Measurements from ENCODE around the gene WFIKKN2.

The WFIKKN2 gene

DNA sequence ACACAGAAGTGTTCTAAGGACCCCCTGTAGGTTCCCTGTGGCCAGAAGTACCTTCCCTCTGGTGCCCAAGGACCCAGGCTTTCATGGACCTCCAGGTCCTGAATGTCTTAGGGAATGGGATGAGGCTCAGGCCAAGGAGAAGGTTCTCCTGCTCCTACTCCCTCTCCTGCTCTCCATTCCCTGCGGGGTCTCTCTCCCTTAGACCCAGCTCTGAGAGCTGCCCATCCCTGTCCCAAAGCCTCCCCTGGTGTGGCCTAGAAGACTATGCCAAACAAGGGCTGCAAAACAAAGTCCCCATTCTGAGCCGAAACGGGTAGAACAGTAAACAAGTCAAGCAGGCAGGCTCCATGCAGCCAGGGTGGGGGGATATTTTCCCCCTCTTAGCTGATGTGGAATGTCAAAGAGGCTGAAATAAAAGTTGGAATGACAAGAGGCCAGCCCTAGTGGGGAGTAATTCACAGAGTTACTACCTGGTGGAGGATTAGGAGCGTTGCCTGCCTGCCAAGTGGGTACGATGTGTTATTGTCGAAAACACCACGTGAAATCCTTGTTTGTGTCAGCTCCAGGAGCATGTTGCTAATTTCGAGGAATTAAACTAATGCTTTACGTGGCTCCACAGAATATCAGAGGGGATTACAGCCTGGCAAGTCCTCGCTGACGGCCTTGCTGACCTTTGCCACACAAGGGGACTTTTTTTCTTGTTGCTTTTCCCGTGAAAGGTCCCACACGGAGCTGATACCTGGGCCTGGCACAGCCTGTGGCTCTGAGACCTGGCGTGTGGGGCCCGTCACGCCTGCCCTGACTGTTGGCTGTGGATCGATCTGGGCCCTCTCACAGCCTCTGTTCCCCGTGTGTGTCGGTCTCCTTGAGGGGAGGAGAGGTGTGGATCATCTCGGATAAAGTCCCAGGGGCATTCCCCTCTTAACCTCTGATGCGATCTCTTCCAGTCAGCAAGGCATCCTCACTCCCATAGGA, 2.9 kb downstream of the WFIKKN2 start:
- H3K79me1 ChIP-seq (replicated peaks; ENCODE audit: low read length, poor library complexity, severe bottlenecking): no peaks in the 10 kb centered on the region
- no peak overlapping the region for H3K23ac ChIP-seq (ENCODE audit: low read length in 2 of 2)
- no peak overlapping the region for H4K8ac ChIP-seq (ENCODE audit: low read length)
- H3K4me2 ChIP-seq (ENCODE audit: low read length, poor library complexity, severe bottlenecking): no peak overlapping the region
- peaks cover 11% of the 10 kb centered on the region for H3K4me1 ChIP-seq (ENCODE audit: control insufficient read depth, insufficient read depth, low read depth, low read length)
- WGBS: 76% methylated on average over 17 of the region's 21 CpGs
- no peak overlapping the region for H2AK5ac ChIP-seq (ENCODE audit: low read length, severe bottlenecking)
- DNase-seq: no peak
- no peak overlapping the region for H3K4me3 ChIP-seq (ENCODE audit: insufficient read depth in 1 of 2, low read depth in 1 of 2, low read length in 2 of 2)
- no peak overlapping the region for H2AFZ ChIP-seq (ENCODE audit: low read depth, low read length)
- no peaks in the 10 kb centered on the region for H3K36me3 ChIP-seq (ENCODE audit: control insufficient read depth in 1 of 2, insufficient read depth in 2 of 2, low read depth in 1 of 2, low read length in 2 of 2)
- no peak overlapping the region for H3K9ac ChIP-seq (ENCODE audit: low read length)
- no peak overlapping the region for H2BK12ac ChIP-seq (ENCODE audit: low read length in 2 of 2)
- no peak overlapping the region for H3K4ac ChIP-seq (ENCODE audit: low read depth in 1 of 2, low read length in 2 of 2)
- no peak overlapping the region for H2BK5ac ChIP-seq (ENCODE audit: low read depth, low read length, poor library complexity, severe bottlenecking)
- H3K27ac ChIP-seq (ENCODE audit: low read length, poor library complexity, severe bottlenecking): no peak overlapping the region
- H3K9me3 ChIP-seq (ENCODE audit: control insufficient read depth, low read length): no peaks in the 10 kb centered on the region
- H2BK120ac ChIP-seq (ENCODE audit: low read depth, low read length): no peak overlapping the region
- no peak overlapping the region for H3K14ac ChIP-seq (ENCODE audit: low read length in 2 of 2)
- no peak overlapping the region for H4K91ac ChIP-seq (ENCODE audit: low read length)
- no peak overlapping the region for H3K18ac ChIP-seq (ENCODE audit: low read depth in 1 of 2, low read length in 2 of 2)
- H3K27me3 ChIP-seq (ENCODE audit: control insufficient read depth in 1 of 2, insufficient read depth in 1 of 2, low read length in 2 of 2): peaks cover 21 to 31% of the 10 kb centered on the region in 2 experiments
- H2BK15ac ChIP-seq (ENCODE audit: low read depth, poor library complexity, severe bottlenecking): no peak overlapping the region

DNA sequence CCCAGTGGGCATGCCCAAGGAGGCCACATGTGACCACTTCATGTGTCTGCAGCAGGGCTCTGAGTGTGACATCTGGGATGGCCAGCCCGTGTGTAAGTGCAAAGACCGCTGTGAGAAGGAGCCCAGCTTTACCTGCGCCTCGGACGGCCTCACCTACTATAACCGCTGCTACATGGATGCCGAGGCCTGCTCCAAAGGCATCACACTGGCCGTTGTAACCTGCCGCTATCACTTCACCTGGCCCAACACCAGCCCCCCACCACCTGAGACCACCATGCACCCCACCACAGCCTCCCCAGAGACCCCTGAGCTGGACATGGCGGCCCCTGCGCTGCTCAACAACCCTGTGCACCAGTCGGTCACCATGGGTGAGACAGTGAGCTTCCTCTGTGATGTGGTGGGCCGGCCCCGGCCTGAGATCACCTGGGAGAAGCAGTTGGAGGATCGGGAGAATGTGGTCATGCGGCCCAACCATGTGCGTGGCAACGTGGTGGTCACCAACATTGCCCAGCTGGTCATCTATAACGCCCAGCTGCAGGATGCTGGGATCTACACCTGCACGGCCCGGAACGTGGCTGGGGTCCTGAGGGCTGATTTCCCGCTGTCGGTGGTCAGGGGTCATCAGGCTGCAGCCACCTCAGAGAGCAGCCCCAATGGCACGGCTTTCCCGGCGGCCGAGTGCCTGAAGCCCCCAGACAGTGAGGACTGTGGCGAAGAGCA, 4.4 kb downstream of the WFIKKN2 start:
- H2BK12ac ChIP-seq (ENCODE audit: low read length in 2 of 2): no peak overlapping the region
- H3K9ac ChIP-seq (ENCODE audit: low read length): no peak overlapping the region
- no peak overlapping the region for H2AK5ac ChIP-seq (ENCODE audit: low read length, severe bottlenecking)
- no peaks in the 10 kb centered on the region for H3K36me3 ChIP-seq (ENCODE audit: control insufficient read depth in 1 of 2, insufficient read depth in 2 of 2, low read depth in 1 of 2, low read length in 2 of 2)
- no peak overlapping the region for H3K4me3 ChIP-seq (ENCODE audit: insufficient read depth in 1 of 2, low read depth in 1 of 2, low read length in 2 of 2)
- H3K9me3 ChIP-seq (ENCODE audit: control insufficient read depth, low read length): no peaks in the 10 kb centered on the region
- no peak overlapping the region for H2AFZ ChIP-seq (ENCODE audit: low read depth, low read length)
- no peak for DNase-seq
- H3K4me2 ChIP-seq (ENCODE audit: low read length, poor library complexity, severe bottlenecking): no peak overlapping the region
- no peak overlapping the region for H3K23ac ChIP-seq (ENCODE audit: low read length in 2 of 2)
- no peak overlapping the region for H3K14ac ChIP-seq (ENCODE audit: low read length in 2 of 2)
- peak overlapping the region; percentile 11 for H4K91ac ChIP-seq (ENCODE audit: low read length)
- H3K27me3 ChIP-seq (ENCODE audit: control insufficient read depth in 1 of 2, insufficient read depth in 1 of 2, low read length in 2 of 2): peaks cover 11 to 17% of the 10 kb centered on the region in 2 experiments
- no peak overlapping the region for H3K27ac ChIP-seq (ENCODE audit: low read length, poor library complexity, severe bottlenecking)
- peaks cover 6% of the 10 kb centered on the region for H3K4me1 ChIP-seq (ENCODE audit: control insufficient read depth, insufficient read depth, low read depth, low read length)
- H2BK15ac ChIP-seq (ENCODE audit: low read depth, poor library complexity, severe bottlenecking): no peak overlapping the region
- 92% methylated on average over 29 of the region's 29 CpGs for WGBS
- no peak overlapping the region for H3K4ac ChIP-seq (ENCODE audit: low read depth in 1 of 2, low read length in 2 of 2)
- H2BK5ac ChIP-seq (ENCODE audit: low read depth, low read length, poor library complexity, severe bottlenecking): no peak overlapping the region
- H3K18ac ChIP-seq (ENCODE audit: low read depth in 1 of 2, low read length in 2 of 2): no peak overlapping the region
- no peaks in the 10 kb centered on the region for H3K79me1 ChIP-seq (replicated peaks; ENCODE audit: low read length, poor library complexity, severe bottlenecking)
- H4K8ac ChIP-seq (ENCODE audit: low read length): no peak overlapping the region
- no peak overlapping the region for H2BK120ac ChIP-seq (ENCODE audit: low read depth, low read length)

GRCh38 chr17:50840311-50840851, 5.0 kb downstream of the WFIKKN2 start:
- no peak overlapping the region for H4K8ac ChIP-seq (ENCODE audit: low read length)
- 93% methylated on average over 29 of the region's 29 CpGs for WGBS
- no peak overlapping the region for H3K14ac ChIP-seq (ENCODE audit: low read length in 2 of 2)
- no peak overlapping the region for H2BK15ac ChIP-seq (ENCODE audit: low read depth, poor library complexity, severe bottlenecking)
- no peak overlapping the region for H3K4me2 ChIP-seq (ENCODE audit: low read length, poor library complexity, severe bottlenecking)
- H3K4me1 ChIP-seq (ENCODE audit: control insufficient read depth, insufficient read depth, low read depth, low read length): peaks cover 3% of the 10 kb centered on the region
- no peak overlapping the region for H3K4ac ChIP-seq (ENCODE audit: low read depth in 1 of 2, low read length in 2 of 2)
- H3K27ac ChIP-seq (ENCODE audit: low read length, poor library complexity, severe bottlenecking): no peak overlapping the region
- H3K36me3 ChIP-seq (ENCODE audit: control insufficient read depth in 1 of 2, insufficient read depth in 2 of 2, low read depth in 1 of 2, low read length in 2 of 2): no peaks in the 10 kb centered on the region
- no peak overlapping the region for H2BK5ac ChIP-seq (ENCODE audit: low read depth, low read length, poor library complexity, severe bottlenecking)
- no peak overlapping the region for H3K23ac ChIP-seq (ENCODE audit: low read length in 2 of 2)
- DNase-seq: no peak
- no peak overlapping the region for H2AK5ac ChIP-seq (ENCODE audit: low read length, severe bottlenecking)
- no peak overlapping the region for H2AFZ ChIP-seq (ENCODE audit: low read depth, low read length)
- no peak overlapping the region for H3K4me3 ChIP-seq (ENCODE audit: insufficient read depth in 1 of 2, low read depth in 1 of 2, low read length in 2 of 2)
- no peaks in the 10 kb centered on the region for H3K9me3 ChIP-seq (ENCODE audit: control insufficient read depth, low read length)
- no peak overlapping the region for H3K18ac ChIP-seq (ENCODE audit: low read depth in 1 of 2, low read length in 2 of 2)
- no peak overlapping the region for H2BK120ac ChIP-seq (ENCODE audit: low read depth, low read length)
- H2BK12ac ChIP-seq (ENCODE audit: low read length in 2 of 2): no peak overlapping the region
- no peak overlapping the region for H3K9ac ChIP-seq (ENCODE audit: low read length)
- H3K27me3 ChIP-seq (ENCODE audit: control insufficient read depth in 1 of 2, insufficient read depth in 1 of 2, low read length in 2 of 2): peaks cover 5 to 13% of the 10 kb centered on the region in 2 experiments
- H3K79me1 ChIP-seq (replicated peaks; ENCODE audit: low read length, poor library complexity, severe bottlenecking): no peaks in the 10 kb centered on the region
- H4K91ac ChIP-seq (ENCODE audit: low read length): peak overlapping the region; percentile 11
